HEK293T (cell line): ENCODE results near the gene SMTN.

Source experiments
- ARNT ChIP-seq: fragments of 450-650 bp; IDR thresholded peaks from 2 replicates; pipeline ENCODE4 v1.6.1; 2017; ENCODE audit warnings: mild to moderate bottlenecking
- BHLHE40 ChIP-seq: fragments of 450-650 bp; IDR thresholded peaks from 2 replicates; pipeline ENCODE4 v1.6.1; 2016; ENCODE audit warnings: mild to moderate bottlenecking, moderate library complexity, borderline replicate concordance
- CTBP1 ChIP-seq: fragments of 450-650 bp; IDR thresholded peaks from 2 replicates; pipeline ENCODE4 v1.6.1; 2016; ENCODE audit warnings: borderline replicate concordance
- ELF4 ChIP-seq: fragments of 450-650 bp; IDR thresholded peaks from 2 replicates; pipeline ENCODE4 v1.6.1; 2017; ENCODE audit warnings: antibody characterized with exemption
- FOXA1 ChIP-seq: fragments of 450-650 bp; IDR thresholded peaks from 2 replicates; pipeline ENCODE4 v1.6.1; 2016; ENCODE audit warnings: mild to moderate bottlenecking
- FOXK2 ChIP-seq: fragments of 450-650 bp; IDR thresholded peaks from 2 replicates; pipeline ENCODE4 v1.6.1; 2016; ENCODE audit warnings: mild to moderate bottlenecking
- FOXM1 ChIP-seq: fragments of 450-650 bp; IDR thresholded peaks from 2 replicates; pipeline ENCODE4 v1.6.1; 2017; ENCODE audit warnings: mild to moderate bottlenecking, borderline replicate concordance
- HDGF ChIP-seq: fragments of 450-650 bp; IDR thresholded peaks from 2 replicates; pipeline ENCODE4 v1.6.1; 2017; ENCODE audit warnings: antibody characterized with exemption, borderline replicate concordance
- LEF1 ChIP-seq: fragments of 450-650 bp; IDR thresholded peaks from 2 replicates; pipeline ENCODE4 v1.6.1; 2017; ENCODE audit warnings: mild to moderate bottlenecking, borderline replicate concordance
- NFRKB ChIP-seq: fragments of 450-650 bp; IDR thresholded peaks from 2 replicates; pipeline ENCODE4 v1.6.1; 2016; ENCODE audit warnings: mild to moderate bottlenecking, moderate library complexity
- PKNOX1 ChIP-seq: fragments of 450-650 bp; IDR thresholded peaks from 2 replicates; pipeline ENCODE4 v1.6.1; 2016
- SP1 ChIP-seq: fragments of 450-650 bp; IDR thresholded peaks from 2 replicates; pipeline ENCODE4 v1.6.1; 2017
- SUZ12 ChIP-seq: fragments of 450-650 bp; IDR thresholded peaks from 2 replicates; pipeline ENCODE4 v1.6.1; 2016; ENCODE audit warnings: mild to moderate bottlenecking
- TARDBP ChIP-seq: fragments of 450-650 bp; IDR thresholded peaks from 2 replicates; pipeline ENCODE4 v1.6.1; 2016

DNA sequence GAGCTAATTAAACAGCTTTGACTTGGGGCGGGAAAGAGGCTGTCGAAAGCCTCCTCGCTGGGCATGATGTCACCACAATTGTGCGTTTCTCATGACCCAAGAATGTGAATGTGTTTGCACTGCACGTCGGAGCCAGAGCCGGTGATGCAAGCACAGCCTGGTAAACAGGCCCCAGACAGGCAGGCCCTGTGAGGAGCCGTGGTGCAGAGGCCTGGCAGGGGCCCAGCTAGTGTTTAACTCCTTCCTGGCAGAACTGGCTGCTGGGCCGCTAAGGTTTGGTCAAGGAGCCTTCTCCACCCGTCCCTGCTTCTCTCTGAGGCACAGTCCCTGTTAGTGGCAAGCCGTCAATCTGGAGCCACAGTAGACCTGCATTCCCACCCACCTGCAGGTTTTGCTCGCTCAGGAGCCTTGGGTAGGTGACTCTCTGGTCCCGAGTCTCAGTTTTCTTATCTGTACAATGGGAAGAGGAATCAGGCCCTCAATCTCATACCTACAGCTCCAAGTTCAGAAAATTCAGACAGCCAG lies 25.4 kb upstream of the SMTN start:
- no peak for TF ChIP-seq PKNOX1
- no peak for TF ChIP-seq TARDBP
- no peak for TF ChIP-seq FOXK2
- TF ChIP-seq BHLHE40 = no peak
- no peak for TF ChIP-seq FOXM1
- TF ChIP-seq FOXA1 = no peak
- no peak for TF ChIP-seq SP1
- no peak for TF ChIP-seq HDGF
- no peak for TF ChIP-seq ARNT
- no peak for TF ChIP-seq NFRKB
- no peak for TF ChIP-seq SUZ12
- TF ChIP-seq CTBP1 = no peak
- TF ChIP-seq LEF1 = no peak
- TF ChIP-seq ELF4 = no peak
